Fibroblast of mammary gland (primary cell): Measurements from ENCODE around the gene CHPF2.

Experiments
- DNase-seq: peaks from one replicate; pipeline ENCODE4 v3.0.0-alpha.2; 2010; ENCODE audit warnings: low read depth
- H3K4me3 ChIP-seq: 2 replicates; pipeline ENCODE4 v1.5.1; 2011; ENCODE audit warnings: low read depth, mild to moderate bottlenecking, low read length, moderate library complexity; ENCODE audit not compliant: control insufficient read depth
- TF ChIP-seq, protein P1 (sequence below): conservative IDR thresholded peaks from 2 replicates; pipeline ENCODE4 v1.5.1; 2011; ENCODE audit warnings: low read depth, low read length, inconsistent platforms; ENCODE audit not compliant: control insufficient read depth, insufficient read depth

CHPF2 gene

DNA sequence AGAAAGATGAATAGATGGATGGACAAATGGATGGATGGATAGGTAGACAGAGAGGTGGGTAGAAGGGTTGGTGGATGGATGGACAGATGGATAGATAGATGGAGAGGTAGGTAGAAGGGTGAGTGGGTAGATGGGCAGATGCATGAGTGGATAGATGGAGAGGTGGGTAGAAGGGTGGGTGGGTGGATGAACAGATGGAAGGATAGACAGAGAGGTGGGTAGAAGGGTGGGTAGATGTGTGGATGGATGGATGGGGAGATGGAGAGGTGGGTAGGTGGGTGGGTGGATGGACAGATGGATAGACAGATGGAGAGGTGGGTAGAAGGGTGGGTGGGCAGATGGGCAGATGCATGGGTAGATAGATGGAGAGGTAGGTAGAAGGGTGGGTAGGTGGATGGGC lies 34.4 kb upstream of the CHPF2 start:
- DNase-seq, result no peak
- no peak overlapping the region for H3K4me3 ChIP-seq
- TF ChIP-seq, protein P1, sequence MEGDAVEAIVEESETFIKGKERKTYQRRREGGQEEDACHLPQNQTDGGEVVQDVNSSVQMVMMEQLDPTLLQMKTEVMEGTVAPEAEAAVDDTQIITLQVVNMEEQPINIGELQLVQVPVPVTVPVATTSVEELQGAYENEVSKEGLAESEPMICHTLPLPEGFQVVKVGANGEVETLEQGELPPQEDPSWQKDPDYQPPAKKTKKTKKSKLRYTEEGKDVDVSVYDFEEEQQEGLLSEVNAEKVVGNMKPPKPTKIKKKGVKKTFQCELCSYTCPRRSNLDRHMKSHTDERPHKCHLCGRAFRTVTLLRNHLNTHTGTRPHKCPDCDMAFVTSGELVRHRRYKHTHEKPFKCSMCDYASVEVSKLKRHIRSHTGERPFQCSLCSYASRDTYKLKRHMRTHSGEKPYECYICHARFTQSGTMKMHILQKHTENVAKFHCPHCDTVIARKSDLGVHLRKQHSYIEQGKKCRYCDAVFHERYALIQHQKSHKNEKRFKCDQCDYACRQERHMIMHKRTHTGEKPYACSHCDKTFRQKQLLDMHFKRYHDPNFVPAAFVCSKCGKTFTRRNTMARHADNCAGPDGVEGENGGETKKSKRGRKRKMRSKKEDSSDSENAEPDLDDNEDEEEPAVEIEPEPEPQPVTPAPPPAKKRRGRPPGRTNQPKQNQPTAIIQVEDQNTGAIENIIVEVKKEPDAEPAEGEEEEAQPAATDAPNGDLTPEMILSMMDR, result no peak

DNA sequence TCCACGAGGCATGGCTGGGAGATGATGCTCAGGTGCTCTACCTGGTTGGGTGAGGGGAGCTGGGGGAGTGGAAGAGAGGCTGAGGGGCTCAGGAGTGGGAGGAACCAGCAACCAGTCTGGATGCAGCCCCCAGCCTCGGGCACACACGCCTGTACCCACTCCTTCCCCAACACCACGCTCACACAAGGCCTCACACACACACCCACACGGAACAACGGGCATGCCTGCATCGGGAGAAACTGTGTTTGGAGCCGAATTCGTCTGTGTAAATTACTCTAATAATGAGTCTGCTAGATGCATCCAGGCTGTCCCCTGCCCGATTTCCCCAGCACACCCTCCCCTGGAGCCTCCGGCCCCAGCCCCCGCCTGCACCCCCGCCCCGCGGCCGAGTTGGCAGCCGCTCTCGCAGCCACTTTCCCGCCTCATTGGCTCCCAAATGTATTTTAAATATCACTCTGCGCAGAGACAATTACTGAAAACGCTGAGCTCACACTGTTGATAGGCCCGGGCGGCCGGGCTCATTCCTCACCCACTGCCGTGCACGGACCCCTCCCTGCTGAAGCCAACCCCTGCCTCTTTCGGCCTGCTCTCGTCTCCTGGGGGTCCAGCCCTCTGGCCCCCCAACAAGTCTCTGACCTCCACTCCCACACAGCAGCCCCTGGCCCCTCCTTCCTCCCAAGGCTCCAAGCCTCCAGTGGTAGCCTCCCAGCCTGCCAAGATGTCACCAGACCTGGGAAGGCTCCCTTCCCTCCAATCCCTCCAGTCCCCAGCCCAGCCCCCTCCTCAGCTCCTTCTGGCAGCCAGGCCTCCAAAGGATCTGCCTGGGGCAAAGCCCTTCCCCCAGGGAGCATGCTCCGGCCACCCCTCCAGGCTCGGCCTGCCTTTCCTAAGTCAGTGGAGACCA lies 33.1 kb upstream of the CHPF2 start:
- DNase-seq, result no peak
- TF ChIP-seq, protein P1, result no peak
- H3K4me3 ChIP-seq, result no peak overlapping the region

DNA sequence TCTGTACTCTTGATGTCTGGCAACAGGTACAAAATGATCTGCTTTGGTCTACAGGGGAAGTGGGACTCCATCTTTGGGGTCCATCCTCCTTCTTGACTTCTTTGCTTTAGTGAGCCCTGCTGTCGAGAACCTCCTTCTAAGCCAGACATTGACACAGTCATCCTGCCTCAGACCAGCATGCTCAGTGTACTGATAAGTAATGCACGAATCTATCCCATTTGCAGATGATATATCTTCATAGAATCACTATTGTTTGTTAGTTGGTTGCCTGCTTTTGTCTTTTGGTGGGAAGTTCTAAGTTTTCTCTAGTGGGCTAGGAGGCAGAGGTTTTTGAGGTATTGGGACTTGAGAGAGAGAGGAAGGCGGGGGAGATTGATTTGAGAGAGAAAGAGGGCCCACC lies 30.9 kb upstream of the CHPF2 start:
- H3K4me3 ChIP-seq, result no peak overlapping the region
- TF ChIP-seq, protein P1, result no peak
- no peak for DNase-seq

DNA sequence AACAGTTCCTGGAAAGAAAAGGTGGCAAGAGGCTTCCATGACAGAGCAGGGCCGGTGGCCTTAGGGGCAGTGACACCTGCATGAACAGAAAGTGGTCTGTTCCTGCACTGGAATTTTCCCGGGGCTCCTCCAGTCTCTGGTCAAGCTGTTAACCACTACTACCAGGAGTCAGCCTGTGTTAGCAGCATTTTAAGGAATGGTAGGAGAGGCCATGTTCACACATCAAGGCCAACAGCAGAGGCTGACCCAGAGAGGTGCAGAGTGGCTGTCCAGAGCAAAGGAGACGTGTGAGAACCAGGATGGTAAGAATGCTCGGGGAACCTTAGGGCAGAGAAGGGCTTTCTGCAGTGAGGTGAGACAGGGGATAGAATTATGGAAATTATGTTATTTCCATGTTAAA lies 30.5 kb upstream of the CHPF2 start:
- TF ChIP-seq, protein P1, result no peak
- DNase-seq, result no peak
- no peak overlapping the region for H3K4me3 ChIP-seq

DNA sequence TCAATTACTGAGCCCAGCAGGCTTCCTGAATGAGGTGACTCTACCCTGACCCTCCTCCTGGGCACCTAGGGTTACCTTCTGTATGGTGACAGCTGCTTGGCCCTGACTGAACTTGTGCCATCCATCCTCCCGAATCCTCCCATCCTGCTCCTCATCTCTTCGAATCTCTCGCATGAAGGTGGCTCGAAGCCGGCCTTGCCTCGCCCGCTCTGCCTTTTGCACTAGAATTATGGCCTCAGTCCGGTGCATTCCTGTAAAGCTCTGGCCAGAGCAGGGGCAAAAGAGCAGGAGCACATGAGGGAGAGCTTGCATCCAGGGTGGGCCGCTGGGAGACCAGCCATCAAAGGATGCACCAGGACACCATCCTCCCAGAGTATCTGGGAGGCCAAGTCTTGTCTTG lies 29.4 kb upstream of the CHPF2 start:
- no peak for DNase-seq
- no peak overlapping the region for H3K4me3 ChIP-seq
- TF ChIP-seq, protein P1, result no peak

DNA sequence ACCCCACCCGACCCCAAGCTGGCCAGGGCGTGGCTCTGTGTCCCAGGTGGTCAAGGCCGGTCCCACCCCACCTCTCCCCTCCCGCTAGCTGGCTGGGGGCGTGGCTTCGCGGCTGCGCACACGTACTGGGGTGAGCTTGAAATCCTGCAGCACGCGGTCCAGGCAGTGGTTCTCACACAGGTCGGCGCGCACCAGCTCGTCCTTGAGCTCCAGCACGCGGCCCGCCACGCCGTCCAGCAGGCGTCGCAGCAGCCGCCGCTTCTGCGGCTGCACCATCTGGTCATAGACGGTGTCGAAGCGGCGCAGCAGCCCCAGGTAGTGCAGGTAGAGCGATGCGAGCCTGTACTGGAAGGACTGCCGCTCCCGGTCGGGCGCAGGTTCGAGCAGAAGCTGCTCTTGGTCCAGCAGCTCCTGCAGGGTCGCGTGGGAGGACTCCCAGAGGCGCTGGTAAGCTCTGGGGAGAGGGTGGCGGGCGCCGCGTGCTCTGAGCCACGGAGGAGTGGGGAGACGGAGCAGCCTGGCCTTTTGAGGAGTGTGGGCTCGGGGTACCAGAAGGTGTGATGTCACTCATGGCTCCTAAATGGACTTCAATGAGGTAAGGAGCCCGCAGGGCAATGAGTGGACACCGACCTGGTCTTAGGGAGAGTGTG lies 27.8 kb upstream of the CHPF2 start:
- no peak for DNase-seq
- TF ChIP-seq, protein P1, result no peak

More for the DNA sequence above, 27.8 kb upstream of the CHPF2 start:
- no peak overlapping the region for H3K4me3 ChIP-seq
